ENCODE measurements around the gene HOXA10.

Gene HOXA10

GRCh38 chr7:27186668-27187474 lies 12.8 kb upstream of the HOXA10 start:
- H3K27me3 ChIP-seq (ENCODE audit: insufficient read depth, poor library complexity, severe bottlenecking): peaks cover 58% of the 10 kb centered on the region
- TF ChIP-seq SPI1 (IDR thresholded peaks at IDR 0.05; ENCODE audit: borderline replicate concordance, low read depth): no peak
- no peak for TF ChIP-seq REST (IDR thresholded peaks at IDR 0.05; ENCODE audit: insufficient replicate concordance, low read depth)
- TF ChIP-seq POLR2AphosphoS5 (IDR thresholded peaks at IDR 0.05; ENCODE audit: low read depth): no peak
- TF ChIP-seq GABPA (IDR thresholded peaks at IDR 0.05; ENCODE audit: low read depth): no peak
- TF ChIP-seq, protein P1, sequence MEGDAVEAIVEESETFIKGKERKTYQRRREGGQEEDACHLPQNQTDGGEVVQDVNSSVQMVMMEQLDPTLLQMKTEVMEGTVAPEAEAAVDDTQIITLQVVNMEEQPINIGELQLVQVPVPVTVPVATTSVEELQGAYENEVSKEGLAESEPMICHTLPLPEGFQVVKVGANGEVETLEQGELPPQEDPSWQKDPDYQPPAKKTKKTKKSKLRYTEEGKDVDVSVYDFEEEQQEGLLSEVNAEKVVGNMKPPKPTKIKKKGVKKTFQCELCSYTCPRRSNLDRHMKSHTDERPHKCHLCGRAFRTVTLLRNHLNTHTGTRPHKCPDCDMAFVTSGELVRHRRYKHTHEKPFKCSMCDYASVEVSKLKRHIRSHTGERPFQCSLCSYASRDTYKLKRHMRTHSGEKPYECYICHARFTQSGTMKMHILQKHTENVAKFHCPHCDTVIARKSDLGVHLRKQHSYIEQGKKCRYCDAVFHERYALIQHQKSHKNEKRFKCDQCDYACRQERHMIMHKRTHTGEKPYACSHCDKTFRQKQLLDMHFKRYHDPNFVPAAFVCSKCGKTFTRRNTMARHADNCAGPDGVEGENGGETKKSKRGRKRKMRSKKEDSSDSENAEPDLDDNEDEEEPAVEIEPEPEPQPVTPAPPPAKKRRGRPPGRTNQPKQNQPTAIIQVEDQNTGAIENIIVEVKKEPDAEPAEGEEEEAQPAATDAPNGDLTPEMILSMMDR (IDR thresholded peaks at IDR 0.05; ENCODE audit: insufficient read depth, low read length): no peak
- no peak overlapping the region for H3K4me3 ChIP-seq (replicated peaks; ENCODE audit: insufficient read depth, low read length)
- DNase-seq (ENCODE audit: low read depth in 1 of 2, low spot score in 1 of 2): no peak
- no peak overlapping the region for H3K27ac ChIP-seq (replicated peaks)

DNA sequence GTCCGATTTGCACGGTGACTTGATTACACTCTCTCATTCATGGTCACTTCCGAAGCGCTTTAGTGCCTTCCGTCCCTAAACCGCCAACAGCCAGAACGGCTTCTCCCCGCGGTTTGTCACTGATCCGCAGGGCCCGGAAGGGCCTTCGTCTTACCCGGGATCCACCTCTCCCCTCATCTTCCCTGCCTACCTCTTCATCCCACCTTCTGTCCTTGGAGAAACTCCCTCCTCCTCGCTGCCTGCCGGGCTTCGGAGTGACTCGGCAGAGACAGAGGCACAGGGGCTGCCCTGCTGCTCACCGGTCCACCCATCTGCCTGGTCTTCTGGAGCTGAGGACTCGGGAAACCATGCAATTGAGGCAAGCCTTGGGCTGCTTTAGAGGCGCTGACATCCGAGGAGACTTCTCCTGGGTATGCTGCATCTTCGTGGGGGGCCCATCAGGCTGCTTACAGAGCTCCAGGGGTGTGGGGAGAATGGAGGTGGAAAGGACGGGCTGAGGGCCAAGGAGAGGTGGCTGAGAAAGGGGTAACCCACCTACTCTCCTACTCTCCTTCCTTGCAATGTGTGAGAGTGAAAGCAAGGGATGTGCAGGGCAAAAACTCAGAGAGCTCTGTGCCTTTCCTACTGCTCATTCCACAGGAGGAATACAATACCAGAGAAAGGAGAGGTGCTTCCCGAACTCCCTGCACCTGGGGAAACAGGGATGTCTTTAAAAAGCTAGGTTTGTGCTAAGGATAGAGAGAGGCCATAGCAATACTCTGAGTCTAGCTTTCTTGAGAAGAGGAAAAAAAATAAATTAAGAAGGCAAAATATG lies 11.9 kb upstream of the HOXA10 start:
- Histone ChIP-seq H3K27ac (replicated peaks) (no peak overlapping the region), H3K27me3 (ENCODE audit: insufficient read depth, poor library complexity, severe bottlenecking) (peaks cover 56% of the 10 kb centered on the region), H3K4me3 (replicated peaks; ENCODE audit: insufficient read depth, low read length) (no peak overlapping the region)

More for the DNA sequence above, 11.9 kb upstream of the HOXA10 start:
- TF ChIP-seq POLR2AphosphoS5 (IDR thresholded peaks at IDR 0.05; ENCODE audit: low read depth) (no peak), GABPA (IDR thresholded peaks at IDR 0.05; ENCODE audit: low read depth) (no peak), REST (IDR thresholded peaks at IDR 0.05; ENCODE audit: insufficient replicate concordance, low read depth) (no peak), SPI1 (IDR thresholded peaks at IDR 0.05; ENCODE audit: borderline replicate concordance, low read depth) (no peak)
- TF ChIP-seq, protein P1 (IDR thresholded peaks at IDR 0.05; ENCODE audit: insufficient read depth, low read length): no peak
- DNase-seq (ENCODE audit: low read depth in 1 of 2, low spot score in 1 of 2): no peak
